Mammary epithelial cell (primary cell): ENCODE results near the gene PDXDC1.
"Not testable (repeated sequence)": the region's sequence is repeated elsewhere in the genome, so short reads cannot be mapped to it uniquely, and the experiment has no call there.

ENCODE experiments used
- EZH2 ChIP-seq: IDR thresholded peaks from 2 replicates; pipeline ENCODE4 v1.6.1; 2012; ENCODE audit warnings: low read length, inconsistent platforms, borderline replicate concordance
- TF ChIP-seq, protein P1 (sequence below), 2 donors: IDR thresholded peaks in 1 of 2; conservative IDR thresholded peaks in 1 of 2; 2 replicates each; pipeline ENCODE4 v1.5.1; 2011 to 2012; ENCODE audit warnings: inconsistent platforms in 2 of 2, low read length in 2 of 2, mild to moderate bottlenecking in 2 of 2, control low read depth in 1 of 2, low read depth in 1 of 2; ENCODE audit not compliant: insufficient read depth in 1 of 2; ENCODE audit errors: extremely low read depth in 1 of 2

- TF ChIP-seq, protein P1, sequence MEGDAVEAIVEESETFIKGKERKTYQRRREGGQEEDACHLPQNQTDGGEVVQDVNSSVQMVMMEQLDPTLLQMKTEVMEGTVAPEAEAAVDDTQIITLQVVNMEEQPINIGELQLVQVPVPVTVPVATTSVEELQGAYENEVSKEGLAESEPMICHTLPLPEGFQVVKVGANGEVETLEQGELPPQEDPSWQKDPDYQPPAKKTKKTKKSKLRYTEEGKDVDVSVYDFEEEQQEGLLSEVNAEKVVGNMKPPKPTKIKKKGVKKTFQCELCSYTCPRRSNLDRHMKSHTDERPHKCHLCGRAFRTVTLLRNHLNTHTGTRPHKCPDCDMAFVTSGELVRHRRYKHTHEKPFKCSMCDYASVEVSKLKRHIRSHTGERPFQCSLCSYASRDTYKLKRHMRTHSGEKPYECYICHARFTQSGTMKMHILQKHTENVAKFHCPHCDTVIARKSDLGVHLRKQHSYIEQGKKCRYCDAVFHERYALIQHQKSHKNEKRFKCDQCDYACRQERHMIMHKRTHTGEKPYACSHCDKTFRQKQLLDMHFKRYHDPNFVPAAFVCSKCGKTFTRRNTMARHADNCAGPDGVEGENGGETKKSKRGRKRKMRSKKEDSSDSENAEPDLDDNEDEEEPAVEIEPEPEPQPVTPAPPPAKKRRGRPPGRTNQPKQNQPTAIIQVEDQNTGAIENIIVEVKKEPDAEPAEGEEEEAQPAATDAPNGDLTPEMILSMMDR (conservative IDR thresholded peaks at IDR 0.05 in 1 of 2, IDR thresholded peaks at IDR 0.05 in 1 of 2; ENCODE audit: extremely low read depth in 1 of 2, insufficient read depth in 1 of 2, low read depth in 1 of 2, low read length in 2 of 2), result not testable (repeated sequence)
- TF ChIP-seq EZH2, result not testable (repeated sequence)
These were observed 174.4 kb downstream of the PDXDC1 start for GRCh38 chr16:15149260-15149659.
